HG02885 (cell line): ENCODE measurements around the gene PKN2.
A peak's percentile ranks its signal among the peaks of the same experiment; 100 is the strongest.

Experiments
- ATAC-seq: cut with Tn5 transposase; IDR thresholded peaks from one replicate; pipeline ENCODE4 v1.9.1; 2021; ENCODE audit warnings: mild to moderate bottlenecking; ENCODE audit not compliant: unreplicated experiment, poor library complexity

PKN2 gene

GRCh38 chr1:88683541-88684481 is at the start of gene PKN2:
PKN2 (plus strand) TSS chr1:88684273; CDS start chr1:88684581, 308 bp downstream.
- ATAC-seq = peak; percentile 88

DNA sequence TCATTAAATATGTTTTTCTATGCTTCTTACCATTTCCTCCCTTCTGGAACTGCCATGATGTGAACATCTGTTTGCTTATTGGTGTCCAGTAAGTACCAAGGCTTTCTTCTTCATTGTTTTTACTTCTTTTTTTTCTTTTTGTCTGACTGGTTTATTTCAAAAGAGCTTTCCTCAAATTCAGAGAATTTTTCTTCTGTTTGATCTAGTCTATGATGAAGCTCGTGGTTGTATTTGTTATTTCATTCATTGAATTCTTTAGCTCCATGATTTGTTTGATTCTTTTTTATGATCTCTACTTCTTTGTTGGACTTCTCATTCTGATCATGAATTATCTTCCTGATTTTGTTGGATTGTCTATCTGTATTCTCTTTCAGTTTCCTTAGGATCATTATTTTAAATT is 49.5 kb upstream of the PKN2 start:
- ATAC-seq = no peak

GRCh38 chr1:88640060-88640459 is 44.0 kb upstream of the PKN2 start:
- ATAC-seq = no peak

GRCh38 chr1:88645886-88646285 is 38.2 kb upstream of the PKN2 start:
- no peak for ATAC-seq

GRCh38 chr1:88646476-88647248 is 37.4 kb upstream of the PKN2 start:
- no peak for ATAC-seq

DNA sequence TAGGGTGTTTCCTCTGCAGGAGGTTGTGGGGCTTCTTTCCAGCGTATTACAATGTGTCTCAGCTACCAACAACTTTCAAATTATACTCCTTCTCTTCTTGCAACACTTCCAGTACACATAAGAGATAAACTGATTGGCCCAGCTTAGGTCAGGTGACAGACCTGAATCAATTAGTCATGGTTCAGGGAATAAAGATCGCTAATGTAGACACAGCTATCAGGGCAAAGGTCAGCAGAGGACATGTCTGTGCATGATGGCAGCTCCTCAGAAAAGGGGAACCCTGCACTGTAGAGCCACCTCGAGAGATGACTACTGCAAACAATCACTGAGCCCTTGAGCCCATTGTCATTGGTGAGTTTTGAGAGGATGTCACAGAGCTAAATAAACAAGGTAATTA is 36.8 kb upstream of the PKN2 start:
- ATAC-seq = peak; percentile 74

- ATAC-seq = no peak
Measured at GRCh38 chr1:88647749-88648415, 36.2 kb upstream of the PKN2 start.

- ATAC-seq = no peak
Measured at GRCh38 chr1:88648706-88649105, 35.4 kb upstream of the PKN2 start.

DNA sequence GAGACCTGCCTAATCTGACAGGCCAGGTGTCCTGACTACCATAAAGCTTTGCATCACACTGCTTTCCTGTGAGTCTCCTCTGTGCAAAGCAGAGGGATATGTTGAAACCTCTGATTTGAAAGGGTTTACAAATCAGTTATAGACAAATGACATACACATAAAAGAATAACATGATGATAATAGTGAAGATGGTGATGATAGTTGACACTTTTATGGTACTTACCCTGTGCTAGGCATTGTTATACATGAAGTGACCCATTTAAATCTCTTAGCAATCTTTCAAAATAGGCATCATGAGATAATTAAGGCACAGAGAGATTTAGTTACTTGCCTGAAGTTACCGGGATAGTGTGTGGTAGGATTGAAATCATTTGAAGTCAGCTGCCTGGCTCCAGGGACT is 34.1 kb upstream of the PKN2 start:
- ATAC-seq = no peak

- ATAC-seq = no peak
Measured at GRCh38 chr1:88650676-88651418, 33.2 kb upstream of the PKN2 start.

DNA sequence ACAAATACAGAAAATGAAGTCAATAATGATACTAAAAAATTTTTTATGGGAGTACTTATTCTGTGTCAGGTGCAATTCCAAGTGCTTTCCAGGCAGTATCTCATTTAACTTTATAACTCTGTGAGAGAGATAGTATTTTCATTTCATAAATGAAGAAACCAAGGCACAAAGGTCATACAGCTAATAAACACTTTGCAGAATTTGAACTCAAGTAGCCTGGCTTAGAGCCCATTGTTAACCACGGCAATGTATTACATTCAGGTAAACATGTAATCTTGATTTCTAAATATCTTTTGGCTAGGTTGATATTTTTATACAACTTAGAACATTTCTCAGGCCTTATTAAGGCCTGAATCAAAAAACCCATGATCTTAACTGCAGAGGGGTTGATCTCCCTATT is 28.9 kb upstream of the PKN2 start:
- no peak for ATAC-seq

DNA sequence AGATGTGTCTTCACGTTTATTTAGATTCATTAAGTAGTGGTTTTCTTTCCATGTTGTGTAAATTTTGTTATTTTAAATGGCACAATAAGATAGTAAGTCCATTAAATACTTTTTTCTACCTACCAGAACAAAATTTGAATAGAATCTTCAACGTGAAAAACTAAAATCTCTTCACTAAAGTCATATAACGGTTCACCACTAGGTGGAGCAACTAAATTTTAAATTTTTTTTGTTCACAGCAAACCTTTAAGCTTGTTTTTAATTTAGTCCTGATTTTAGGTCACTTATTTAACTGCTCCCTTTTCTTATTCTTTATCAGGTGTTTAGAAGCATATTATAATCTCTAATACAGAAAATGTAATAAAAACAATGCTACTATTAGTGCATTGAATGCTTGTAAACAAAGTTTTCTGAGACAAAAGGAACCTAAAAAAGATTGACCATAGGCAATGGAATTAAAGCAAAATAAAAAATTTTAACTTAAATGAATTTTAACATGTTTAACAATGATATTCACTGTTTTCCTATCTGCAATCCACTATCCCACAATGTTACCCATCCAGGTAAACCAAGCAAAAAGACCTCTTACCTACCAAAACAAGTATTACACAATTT is 28.3 kb upstream of the PKN2 start:
- no peak for ATAC-seq

DNA sequence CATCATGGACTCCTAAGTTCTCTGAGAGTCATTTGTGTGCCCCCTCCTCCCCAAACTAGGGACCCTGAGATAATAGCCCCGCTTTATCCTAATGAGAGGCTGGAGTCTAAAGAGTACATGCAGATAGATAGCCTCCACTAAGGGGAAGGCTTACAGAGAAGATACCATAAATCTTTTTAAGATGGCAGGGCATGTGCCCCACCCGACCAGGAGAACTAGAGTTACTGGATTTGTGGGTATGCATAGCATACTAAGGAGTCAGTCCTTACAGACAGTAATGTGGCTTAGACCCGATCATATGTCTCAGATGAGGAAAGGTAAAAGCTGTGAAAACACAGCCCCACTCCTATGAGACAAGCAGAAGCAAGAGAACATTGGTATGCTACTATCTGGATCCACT is 25.7 kb upstream of the PKN2 start:
- no peak for ATAC-seq

DNA sequence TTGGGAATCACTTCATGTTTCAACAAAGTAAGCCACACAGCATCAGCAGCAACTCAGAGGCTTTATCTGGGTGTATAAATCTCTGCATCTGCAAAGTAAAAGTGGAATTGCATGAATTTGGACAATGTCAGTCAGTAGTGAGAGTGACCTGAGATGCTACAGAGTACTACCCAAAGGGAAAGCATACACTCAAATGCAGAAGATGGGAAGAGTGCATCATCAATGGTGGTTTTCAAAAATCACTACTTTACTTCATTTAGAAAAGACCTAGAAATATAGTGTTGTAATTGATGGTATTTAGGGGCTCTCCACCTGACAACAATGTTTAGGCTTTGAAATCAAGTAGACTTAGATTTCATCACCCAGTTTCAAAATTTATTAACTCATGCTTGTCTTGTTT is 24.5 kb upstream of the PKN2 start:
- ATAC-seq = no peak

- ATAC-seq = no peak
Measured at GRCh38 chr1:88661188-88661587, 22.9 kb upstream of the PKN2 start.

GRCh38 chr1:88661951-88662699 is 21.9 kb upstream of the PKN2 start:
- ATAC-seq = no peak

- ATAC-seq = no peak
Measured at GRCh38 chr1:88662723-88663122, 21.4 kb upstream of the PKN2 start.

GRCh38 chr1:88668405-88668804 is 15.7 kb upstream of the PKN2 start:
- no peak for ATAC-seq

GRCh38 chr1:88670462-88670861 is 13.6 kb upstream of the PKN2 start:
- ATAC-seq = no peak
